AG04449 (cell line): ENCODE data around the gene SALL1.

ENCODE experiments used
- CTCF ChIA-PET: fragments of 350-600 bp; formaldehyde crosslinking; extraction: SDS; loops from one replicate; lab custom pipeline; 2021; ENCODE audit warnings: antibody characterized with exemption; lab: Yijun Ruan, JAX
- POLR2A ChIA-PET: fragments of 400-600, 350-600 bp; formaldehyde crosslinking; extraction: SDS; loops from one replicate; lab custom pipeline; 2020; ENCODE audit warnings: antibody characterized with exemption, inconsistent platforms; lab: Yijun Ruan, JAX
- DNase-seq: peaks from one replicate; pipeline ENCODE4 v3.0.0-alpha.2; 2010; ENCODE audit warnings: low read depth, low spot score
- H3K4me3 ChIP-seq: 2 replicates; pipeline ENCODE4 v1.5.1; 2011; ENCODE audit warnings: low read depth, mild to moderate bottlenecking, control low read depth, low read length
- TF ChIP-seq, protein P1 (sequence below): IDR thresholded peaks from one replicate; pipeline ENCODE4 v1.5.1; 2011; ENCODE audit warnings: mild to moderate bottlenecking, moderate library complexity, low read length, control low read depth, inconsistent platforms; ENCODE audit not compliant: insufficient read depth; ENCODE audit errors: missing control alignments

The SALL1 gene

DNA sequence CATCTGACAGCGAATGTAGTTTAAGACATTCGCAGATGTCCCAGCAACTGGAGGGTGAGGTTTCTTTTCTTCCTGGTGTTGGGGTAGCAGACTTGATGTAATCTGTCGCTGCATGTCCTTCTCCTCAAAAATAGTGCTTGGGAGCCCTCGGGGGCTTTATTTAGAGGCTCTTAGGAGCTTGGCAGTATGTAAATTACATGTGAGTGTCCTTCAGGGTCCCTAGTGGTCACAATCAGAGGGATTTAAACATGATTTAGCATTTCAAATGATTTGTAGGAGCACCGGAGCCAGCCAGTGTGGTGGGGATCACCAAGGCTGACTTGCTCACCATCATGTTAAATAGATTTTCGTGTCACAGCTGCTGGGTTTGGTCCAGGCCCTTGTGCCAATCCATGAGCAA is 8.8 kb upstream of the SALL1 start:
- TF ChIP-seq, protein P1, sequence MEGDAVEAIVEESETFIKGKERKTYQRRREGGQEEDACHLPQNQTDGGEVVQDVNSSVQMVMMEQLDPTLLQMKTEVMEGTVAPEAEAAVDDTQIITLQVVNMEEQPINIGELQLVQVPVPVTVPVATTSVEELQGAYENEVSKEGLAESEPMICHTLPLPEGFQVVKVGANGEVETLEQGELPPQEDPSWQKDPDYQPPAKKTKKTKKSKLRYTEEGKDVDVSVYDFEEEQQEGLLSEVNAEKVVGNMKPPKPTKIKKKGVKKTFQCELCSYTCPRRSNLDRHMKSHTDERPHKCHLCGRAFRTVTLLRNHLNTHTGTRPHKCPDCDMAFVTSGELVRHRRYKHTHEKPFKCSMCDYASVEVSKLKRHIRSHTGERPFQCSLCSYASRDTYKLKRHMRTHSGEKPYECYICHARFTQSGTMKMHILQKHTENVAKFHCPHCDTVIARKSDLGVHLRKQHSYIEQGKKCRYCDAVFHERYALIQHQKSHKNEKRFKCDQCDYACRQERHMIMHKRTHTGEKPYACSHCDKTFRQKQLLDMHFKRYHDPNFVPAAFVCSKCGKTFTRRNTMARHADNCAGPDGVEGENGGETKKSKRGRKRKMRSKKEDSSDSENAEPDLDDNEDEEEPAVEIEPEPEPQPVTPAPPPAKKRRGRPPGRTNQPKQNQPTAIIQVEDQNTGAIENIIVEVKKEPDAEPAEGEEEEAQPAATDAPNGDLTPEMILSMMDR, result no peak
- POLR2A ChIA-PET, result no interaction called here
- DNase-seq, result no peak
- CTCF ChIA-PET, result no interaction called here
- H3K4me3 ChIP-seq, result no peak overlapping the region

DNA sequence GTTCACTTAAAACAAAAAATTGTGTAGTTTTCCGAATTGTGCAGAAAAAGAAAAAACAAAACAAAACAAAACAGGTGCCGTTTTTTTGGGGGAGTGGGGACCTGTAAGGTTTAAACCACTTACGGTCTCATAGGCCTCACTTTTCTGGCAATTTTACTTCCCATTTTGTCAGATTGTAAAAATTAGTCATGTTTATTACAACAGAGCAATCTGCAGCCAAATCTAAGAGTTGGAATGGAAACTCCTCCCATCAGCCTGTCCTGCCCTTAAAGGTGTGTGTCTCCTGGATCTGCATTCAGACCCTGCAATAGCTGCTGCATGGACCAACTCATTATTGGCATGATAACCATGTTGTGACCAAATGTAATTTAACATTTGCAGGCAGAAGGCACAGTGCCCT is 8.2 kb upstream of the SALL1 start:
- DNase-seq, result no peak
- TF ChIP-seq, protein P1, result no peak
- ChIA-PET CTCF (no interaction called here), POLR2A (no interaction called here)
- no peak overlapping the region for H3K4me3 ChIP-seq

DNA sequence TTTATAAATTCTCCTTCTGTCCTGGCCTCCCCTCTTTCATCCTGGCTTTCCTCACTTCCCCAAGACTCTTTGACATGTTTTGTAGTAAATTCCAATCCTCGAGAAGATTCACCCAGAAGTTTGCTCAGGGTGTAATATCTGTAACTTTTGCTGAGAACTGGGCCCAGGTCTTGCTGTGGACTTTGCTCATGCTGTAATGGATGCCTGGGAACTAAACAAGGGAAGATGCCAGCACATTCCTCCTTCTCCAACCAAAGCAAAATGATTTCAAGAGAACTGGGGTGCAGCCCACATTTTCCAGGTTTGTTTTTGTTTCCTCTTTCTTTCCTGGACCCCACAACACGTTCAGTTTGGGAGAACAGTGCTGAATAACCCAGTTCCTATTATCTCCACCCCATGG is 6.6 kb upstream of the SALL1 start:
- ChIA-PET POLR2A (no interaction called here), CTCF (no interaction called here)
- TF ChIP-seq, protein P1, result no peak

DNA sequence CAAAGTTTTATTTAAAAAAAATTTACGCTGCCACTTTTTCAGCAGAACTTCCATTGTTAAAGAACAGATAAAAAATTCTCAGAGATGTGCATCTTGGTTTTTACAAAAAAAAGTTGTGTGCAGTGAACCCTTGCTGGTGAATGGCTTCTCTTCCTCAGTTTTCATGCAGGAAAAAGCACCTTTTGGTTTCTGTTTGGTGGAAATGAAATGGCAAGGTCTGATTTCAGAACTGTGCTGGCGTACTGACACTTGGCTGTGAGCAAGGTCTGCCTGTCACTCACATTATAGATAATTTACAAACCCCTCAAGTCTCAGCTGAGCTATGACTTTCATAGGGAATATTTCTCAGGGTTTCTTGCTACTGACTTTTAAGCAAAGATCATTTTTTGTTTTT is 5.7 kb upstream of the SALL1 start:
- DNase-seq, result no peak
- no peak overlapping the region for H3K4me3 ChIP-seq
- TF ChIP-seq, protein P1, result no peak
- ChIA-PET CTCF (interaction anchor here (0.8 kb wide), 1 partner anchor 10 kb away, joined by 3 read pairs; no protein-coding TSS in a partner anchor), POLR2A (no interaction called here)

More for the DNA sequence above, 6.6 kb upstream of the SALL1 start:
- DNase-seq, result no peak
- H3K4me3 ChIP-seq, result no peak overlapping the region

DNA sequence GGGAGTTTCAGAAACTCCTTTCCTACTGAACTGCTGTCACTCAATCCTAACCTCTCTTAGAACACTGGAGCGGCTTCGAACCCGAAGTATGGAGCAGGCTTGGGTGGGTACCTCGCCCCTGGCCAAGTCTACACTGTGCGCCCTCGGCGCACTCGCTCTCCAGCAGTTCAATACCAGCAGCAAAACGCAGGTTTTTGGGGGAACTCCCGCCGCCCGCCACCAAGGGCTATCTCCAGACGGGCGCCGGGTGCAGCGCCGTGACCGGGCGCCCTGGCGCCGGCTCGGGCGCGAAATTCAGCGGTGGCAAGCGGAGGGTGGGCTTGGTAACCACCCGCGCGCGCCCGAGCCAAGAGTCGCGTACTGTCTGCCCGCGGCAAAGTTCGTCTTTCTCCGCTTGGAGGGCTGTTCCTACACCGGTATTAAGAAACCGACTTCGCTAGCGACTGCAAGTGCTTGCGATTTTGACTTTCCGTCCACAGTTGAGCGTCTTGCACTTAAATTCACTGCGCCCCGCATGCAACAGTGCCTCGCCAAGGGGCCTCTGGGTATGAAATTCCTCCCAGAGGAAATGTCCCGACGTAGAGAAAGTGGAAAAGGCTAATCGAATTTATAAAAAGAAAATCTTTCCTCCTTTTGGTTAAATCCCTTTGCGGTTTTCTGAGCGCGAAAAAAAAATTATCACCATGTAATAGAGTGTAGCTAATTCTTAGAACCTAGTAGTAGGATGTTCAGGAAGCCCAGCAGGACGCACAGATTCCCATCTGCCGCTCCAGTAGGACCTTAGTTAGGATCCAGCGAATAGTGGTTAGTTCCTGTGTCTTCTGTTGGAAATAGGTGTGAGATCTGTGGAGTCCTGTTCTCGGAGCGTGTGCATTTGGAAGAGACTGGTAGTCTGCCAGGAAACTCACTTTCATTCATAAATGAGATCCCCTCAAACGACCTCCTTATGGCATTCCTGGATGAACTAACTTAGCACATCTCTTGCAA is 5.0 kb upstream of the SALL1 start:
- DNase-seq, result no peak
- peak overlapping the region; percentile 51 for H3K4me3 ChIP-seq
- ChIA-PET POLR2A (no interaction called here), CTCF (interaction anchor here (0.8 kb wide), 1 partner anchor 10 kb away, joined by 3 read pairs; no protein-coding TSS in a partner anchor)
- TF ChIP-seq, protein P1, result no peak

DNA sequence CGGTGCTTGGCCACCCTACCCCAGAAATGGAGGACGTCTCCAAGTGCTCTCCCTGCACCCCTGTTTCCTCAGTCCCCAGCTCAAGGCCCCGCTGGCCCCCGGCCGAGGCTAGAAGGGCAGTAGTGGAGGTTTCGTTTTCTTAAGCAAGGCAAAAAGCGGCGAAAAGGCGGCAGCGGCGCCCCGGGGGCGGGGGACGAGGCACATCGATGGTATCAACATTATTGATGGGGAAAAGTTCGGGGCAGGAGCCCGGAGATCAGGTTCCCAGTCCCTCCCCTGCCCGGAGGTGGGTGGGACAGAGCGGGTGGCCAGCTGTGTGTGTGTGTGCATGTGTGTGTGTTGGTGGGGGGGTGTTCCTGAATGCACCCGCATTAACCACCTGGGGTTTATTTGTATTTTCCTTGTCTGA is 4.1 kb upstream of the SALL1 start:
- TF ChIP-seq, protein P1, result no peak
- ChIA-PET POLR2A (no interaction called here), CTCF (no interaction called here)
- H3K4me3 ChIP-seq, result peak overlapping the region; percentile 51
- DNase-seq, result no peak
